HG02588 (cell line): ENCODE data around the gene RPL19.
"Not testable (repeated sequence)": the region's sequence is repeated elsewhere in the genome, so short reads cannot be mapped to it uniquely, and the experiment has no call there.

ENCODE experiments used
- ATAC-seq: cut with Tn5 transposase; IDR thresholded peaks from one replicate; pipeline ENCODE4 v1.9.1; 2021; ENCODE audit warnings: mild to moderate bottlenecking, moderate library complexity; ENCODE audit not compliant: unreplicated experiment

Gene RPL19

DNA sequence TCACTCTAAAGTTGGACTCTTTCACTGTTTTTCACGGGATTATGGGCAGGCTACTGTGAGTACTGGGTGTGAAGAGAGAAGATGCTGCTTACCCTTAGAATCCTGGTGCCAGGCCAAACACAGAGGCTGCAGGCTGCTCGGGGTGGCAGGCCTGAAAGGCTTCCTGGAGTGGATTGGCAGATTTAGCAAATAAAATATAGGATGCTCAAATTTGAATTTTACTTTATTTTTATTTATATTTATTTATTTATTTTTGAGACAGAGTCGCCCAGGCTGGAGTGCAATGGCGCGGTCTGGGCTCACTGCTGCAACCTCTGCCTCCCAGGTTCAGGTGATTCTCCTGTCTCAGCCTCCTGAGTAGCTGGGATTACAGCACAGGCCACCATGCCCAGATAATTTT is 40.5 kb downstream of the RPL19 start:
- no peak for ATAC-seq

GRCh38 chr17:39243155-39243554 is 43.1 kb downstream of the RPL19 start:
- ATAC-seq: no peak

DNA sequence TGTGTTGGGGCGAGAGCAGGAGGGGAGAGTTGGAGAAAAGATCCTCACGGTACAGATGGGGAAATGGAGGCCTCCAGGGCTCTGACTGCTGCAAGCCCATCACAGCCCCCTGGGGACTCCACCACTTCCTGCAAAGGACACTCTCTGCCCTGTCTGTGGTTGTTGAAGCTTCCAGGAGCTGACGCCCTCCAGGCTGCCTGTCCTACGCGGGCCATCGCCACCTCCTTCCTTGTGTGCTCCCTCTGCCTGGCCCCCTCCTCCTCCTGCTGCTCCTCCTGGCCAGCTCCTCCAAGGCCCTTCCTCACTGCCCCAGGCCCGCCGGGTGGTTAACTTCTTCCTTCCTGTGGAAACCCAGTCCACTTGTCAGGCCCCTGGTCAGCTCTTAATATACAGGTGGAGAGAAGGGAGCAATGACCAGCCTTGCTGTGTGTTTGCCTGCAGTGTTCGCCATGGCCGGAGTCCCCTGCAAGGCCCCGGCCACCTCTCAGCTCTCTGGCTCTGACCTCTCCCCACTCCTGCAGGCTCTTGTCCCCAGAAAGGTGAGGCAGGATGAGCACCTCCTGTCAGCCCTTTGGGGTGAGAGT is 44.0 kb downstream of the RPL19 start:
- ATAC-seq: no peak

DNA sequence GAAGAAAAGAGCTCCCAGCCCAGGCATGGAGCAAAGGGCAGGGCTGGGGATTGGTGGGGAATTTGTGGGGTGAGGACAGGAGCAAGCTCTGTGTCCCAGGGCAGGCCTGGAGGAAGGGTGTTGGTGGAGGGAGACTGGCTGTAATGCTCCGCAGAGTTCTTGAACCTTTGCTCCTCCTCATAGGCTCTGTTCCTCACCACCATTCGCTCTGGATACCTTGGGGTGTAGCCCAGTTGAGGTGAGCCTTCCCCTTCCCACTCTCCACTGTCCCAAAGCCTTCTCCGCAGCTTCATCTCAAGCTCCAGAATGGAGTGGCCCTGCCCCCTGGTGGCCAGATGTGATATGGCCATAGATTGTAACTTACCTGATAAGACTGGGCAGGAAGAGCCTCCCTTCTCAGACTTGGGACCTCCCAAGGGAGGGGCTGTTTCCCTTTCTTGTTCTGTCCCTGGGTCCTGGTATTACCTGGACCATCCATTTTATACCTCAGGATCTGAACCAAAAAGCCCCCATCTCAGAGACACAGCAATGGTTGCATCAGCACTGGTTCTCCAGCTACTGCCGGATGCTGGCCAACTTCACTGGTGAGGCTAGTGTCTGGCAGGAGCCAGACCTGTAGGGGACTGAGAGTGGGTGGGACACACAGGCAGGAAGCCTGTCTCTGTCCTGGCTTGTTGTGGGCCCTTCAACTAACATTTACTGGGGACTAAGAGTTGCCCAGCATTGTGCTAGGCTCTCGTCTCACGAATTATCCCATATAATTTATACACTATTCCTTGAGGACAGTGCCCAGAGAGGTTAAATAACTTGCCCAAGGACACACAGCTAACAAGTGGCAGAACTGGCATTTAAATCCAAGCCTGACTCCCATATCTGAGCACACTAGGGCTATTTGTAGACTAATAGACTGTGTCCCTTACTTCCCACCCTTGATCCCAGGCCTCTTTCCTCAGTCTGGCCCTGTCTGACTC is 44.8 kb downstream of the RPL19 start:
- no peak for ATAC-seq

DNA sequence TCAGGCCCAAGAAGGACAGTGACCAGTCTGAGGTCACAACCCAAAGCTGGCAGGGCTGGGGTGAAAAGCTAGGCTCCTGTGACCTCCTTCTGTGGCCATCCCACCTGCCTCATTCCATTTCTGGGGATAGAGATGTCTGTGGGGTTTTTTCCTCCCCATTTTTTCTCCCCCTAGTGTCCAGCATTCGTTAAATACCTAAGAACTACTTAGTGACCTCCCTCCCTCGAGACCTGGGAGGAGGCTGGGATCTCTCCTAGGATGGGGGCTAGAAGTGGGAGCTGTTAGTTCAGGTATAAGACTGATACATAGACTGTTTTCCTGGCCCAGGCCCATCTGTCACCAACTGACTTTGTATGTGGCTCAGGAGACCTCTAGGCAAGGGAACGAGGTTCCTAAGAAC is 46.2 kb downstream of the RPL19 start:
- ATAC-seq: no peak

DNA sequence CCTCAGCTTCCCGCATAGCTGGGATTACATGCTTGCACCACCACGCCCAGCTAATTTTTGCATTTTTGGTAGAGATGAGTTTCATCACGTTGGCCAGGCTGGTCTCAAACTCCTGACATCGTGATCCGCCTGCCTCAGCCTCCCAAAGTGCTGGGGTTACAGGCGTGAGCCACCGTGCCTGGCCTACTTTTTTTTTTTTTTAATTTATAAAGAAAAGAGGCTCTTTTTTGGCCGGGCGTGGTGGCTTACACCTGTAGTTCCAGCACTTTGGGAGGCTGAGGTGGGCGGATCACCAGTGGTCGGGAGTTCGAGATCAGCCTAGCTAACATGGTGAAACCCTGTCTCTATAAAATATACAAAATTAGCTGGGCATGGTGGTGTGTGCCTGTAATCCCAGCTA is 50.0 kb downstream of the RPL19 start:
- ATAC-seq: not testable (repeated sequence)

DNA sequence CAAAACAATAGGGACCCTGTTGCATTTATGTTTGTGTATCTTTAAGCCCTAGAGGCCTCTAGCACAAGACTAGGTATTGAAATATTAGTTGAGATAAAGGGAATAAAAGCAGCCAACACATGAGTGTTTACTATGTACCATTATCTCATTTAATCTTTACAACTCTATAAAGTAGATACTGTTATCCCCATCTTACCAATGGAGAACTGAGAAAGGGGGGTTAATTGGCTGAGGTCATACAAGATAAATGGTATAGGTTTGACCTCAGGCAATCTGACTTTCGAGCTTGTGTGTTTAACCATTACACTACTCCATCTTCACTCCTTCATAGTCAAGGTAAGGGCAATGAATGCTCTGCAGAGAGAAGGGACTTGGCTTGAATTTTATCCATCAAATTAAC is 51.9 kb downstream of the RPL19 start:
- no peak for ATAC-seq

DNA sequence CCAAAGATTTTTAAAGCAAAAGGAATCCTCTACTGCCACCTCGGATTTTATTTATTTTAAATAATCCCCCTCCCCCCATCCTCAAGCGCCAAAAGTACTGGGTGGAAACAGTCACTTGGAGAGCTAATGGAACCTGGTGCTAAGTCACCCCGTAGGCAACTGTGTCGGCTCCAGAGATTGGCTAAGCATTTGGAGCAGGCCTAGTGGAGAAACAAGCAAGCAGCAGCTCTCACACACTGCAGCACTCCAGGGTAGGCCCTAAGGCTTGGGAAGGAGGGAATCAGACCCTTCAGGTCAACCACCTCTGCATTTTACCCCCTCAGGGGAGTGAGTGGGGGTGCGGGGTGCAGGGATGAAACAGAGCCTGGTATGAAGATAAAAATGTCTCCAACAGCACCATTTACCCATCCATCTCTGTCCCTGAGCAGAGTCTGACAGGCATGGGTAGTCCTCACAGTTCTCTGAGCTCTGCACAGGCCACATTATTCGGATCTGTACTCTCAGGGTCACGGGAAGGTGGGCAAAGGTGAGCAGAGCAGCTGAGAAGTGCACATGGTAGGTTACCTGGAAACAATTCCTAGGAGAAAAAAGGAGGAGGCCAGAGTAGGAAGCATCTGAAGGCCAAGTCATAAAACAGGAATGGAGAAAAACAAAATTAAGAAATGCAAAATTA is 52.8 kb downstream of the RPL19 start:
- ATAC-seq: no peak
